ENCODE measurements around the gene GRID1. TPM values are rescaled to one million over a fixed set of nuclear protein-coding genes. Genes with fewer than 3 reads are reported as not detected.

The GRID1 gene
- total RNA-seq, 1 donor from 2014 or later: under 0.01 TPM

- no peak overlapping the region for H3K4me3 ChIP-seq (ENCODE audit: low read depth, low read length)
- TF ChIP-seq CTCF (IDR thresholded peaks at IDR 0.05; ENCODE audit: insufficient read depth, low read length, severe bottlenecking): no peak
- peak; percentile 13 for FAIRE-seq
- H3K36me3 ChIP-seq (ENCODE audit: control insufficient read depth, insufficient read depth, low read length): no peaks in the 10 kb centered on the region
- H3K27me3 ChIP-seq (ENCODE audit: control insufficient read depth, insufficient read depth, low read length): no peaks in the 10 kb centered on the region
- DNase-seq (ENCODE audit: low read depth): no peak
Observed at GRCh38 chr10:86113983-86114382, 252.6 kb downstream of the GRID1 start.

DNA sequence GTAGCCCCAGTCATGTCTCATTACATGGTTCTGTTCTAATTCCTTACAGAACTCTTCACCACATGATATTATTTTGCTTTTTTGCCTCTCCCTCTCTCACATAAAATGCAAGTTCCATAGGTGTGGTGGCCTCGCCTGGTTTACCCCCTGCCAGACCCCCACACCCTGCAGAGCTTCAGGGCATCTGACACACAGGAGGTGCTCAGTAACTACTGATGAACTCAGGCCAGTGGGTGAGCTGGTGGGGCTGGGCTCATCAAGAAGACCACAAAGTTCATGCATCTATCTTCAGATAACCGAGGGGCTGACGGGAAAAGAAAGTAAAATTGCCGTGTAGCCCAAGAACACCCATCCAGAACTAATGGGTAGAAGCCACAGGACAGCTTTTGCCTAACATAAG lies 253.1 kb downstream of the GRID1 start:
- peak; percentile 40 for FAIRE-seq
- H3K4me3 ChIP-seq (ENCODE audit: low read depth, low read length): no peak overlapping the region

DNA sequence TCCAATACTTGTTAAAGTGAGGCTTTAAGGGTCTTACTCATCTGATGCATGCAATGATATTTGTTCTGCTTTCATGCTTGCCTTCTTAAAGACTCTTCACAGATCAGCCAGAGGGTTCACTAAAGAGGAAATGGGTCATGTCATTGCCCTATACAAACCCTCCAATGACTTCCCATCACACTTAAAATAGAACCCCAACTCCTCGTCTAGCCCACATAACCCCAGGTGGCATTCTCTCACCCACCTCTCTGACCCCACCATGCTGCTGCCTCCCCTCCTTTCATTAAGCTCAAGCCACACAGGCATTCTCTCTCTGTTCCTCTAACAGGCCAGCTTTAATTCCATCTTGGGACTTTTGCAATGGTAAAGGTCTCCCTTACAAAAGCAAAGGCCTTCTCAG lies 253.6 kb downstream of the GRID1 start:
- no peaks in the 10 kb centered on the region for H3K36me3 ChIP-seq (ENCODE audit: control insufficient read depth, insufficient read depth, low read length)
- H3K4me3 ChIP-seq (ENCODE audit: low read depth, low read length): no peak overlapping the region
- FAIRE-seq: no peak
- DNase-seq (ENCODE audit: low read depth): no peak
- no peak for TF ChIP-seq CTCF (IDR thresholded peaks at IDR 0.05; ENCODE audit: insufficient read depth, low read length, severe bottlenecking)
- H3K27me3 ChIP-seq (ENCODE audit: control insufficient read depth, insufficient read depth, low read length): no peaks in the 10 kb centered on the region

More for the DNA sequence above, 253.1 kb downstream of the GRID1 start:
- Histone ChIP-seq H3K27me3 (ENCODE audit: control insufficient read depth, insufficient read depth, low read length) (no peaks in the 10 kb centered on the region), H3K36me3 (ENCODE audit: control insufficient read depth, insufficient read depth, low read length) (no peaks in the 10 kb centered on the region)
- no peak for TF ChIP-seq CTCF (IDR thresholded peaks at IDR 0.05; ENCODE audit: insufficient read depth, low read length, severe bottlenecking)
- no peak for DNase-seq (ENCODE audit: low read depth)

GRCh38 chr10:86111902-86112545 lies 254.6 kb downstream of the GRID1 start:
- H3K36me3 ChIP-seq (ENCODE audit: control insufficient read depth, insufficient read depth, low read length): no peaks in the 10 kb centered on the region
- DNase-seq (ENCODE audit: low read depth) (no peak), FAIRE-seq (peak; percentile 90)
- TF ChIP-seq CTCF (IDR thresholded peaks at IDR 0.05; ENCODE audit: insufficient read depth, low read length, severe bottlenecking): no peak
- no peak overlapping the region for H3K4me3 ChIP-seq (ENCODE audit: low read depth, low read length)
- H3K27me3 ChIP-seq (ENCODE audit: control insufficient read depth, insufficient read depth, low read length): no peaks in the 10 kb centered on the region

- no peak for TF ChIP-seq CTCF (IDR thresholded peaks at IDR 0.05; ENCODE audit: insufficient read depth, low read length, severe bottlenecking)
- no peaks in the 10 kb centered on the region for H3K36me3 ChIP-seq (ENCODE audit: control insufficient read depth, insufficient read depth, low read length)
- no peak for FAIRE-seq
- no peak for DNase-seq (ENCODE audit: low read depth)
- H3K4me3 ChIP-seq (ENCODE audit: low read depth, low read length): no peak overlapping the region
- no peaks in the 10 kb centered on the region for H3K27me3 ChIP-seq (ENCODE audit: control insufficient read depth, insufficient read depth, low read length)
Observed at GRCh38 chr10:86110156-86110786, 256.3 kb downstream of the GRID1 start.

Data from bronchial epithelial cell (primary cell).